AG09309 (cell line): ENCODE measurements around the gene NPAS1.

Experiments
- DNase-seq: peaks from one replicate; pipeline ENCODE4 v3.0.0-alpha.2; 2010; ENCODE audit warnings: low read depth
- H3K4me3 ChIP-seq: 2 replicates; pipeline ENCODE4 v1.5.1; 2011; ENCODE audit warnings: mild to moderate bottlenecking, low read depth, low read length, moderate library complexity; ENCODE audit not compliant: control insufficient read depth
- CTCF ChIP-seq: IDR thresholded peaks from 2 replicates; pipeline ENCODE4 v1.5.1; 2011; ENCODE audit warnings: mild to moderate bottlenecking, low read depth, low read length, inconsistent platforms; ENCODE audit not compliant: insufficient read depth, control insufficient read depth; ENCODE audit errors: missing control alignments

The NPAS1 gene

GRCh38 chr19:47020132-47020805, 632 bp downstream of the NPAS1 start:
- no peak for DNase-seq
- no peak for TF ChIP-seq CTCF
- peak overlapping the region; percentile 49 for H3K4me3 ChIP-seq

GRCh38 chr19:47020992-47021496, 1.4 kb downstream of the NPAS1 start:
- peak overlapping the region; percentile 46 for H3K4me3 ChIP-seq
- no peak for TF ChIP-seq CTCF
- DNase-seq = no peak

DNA sequence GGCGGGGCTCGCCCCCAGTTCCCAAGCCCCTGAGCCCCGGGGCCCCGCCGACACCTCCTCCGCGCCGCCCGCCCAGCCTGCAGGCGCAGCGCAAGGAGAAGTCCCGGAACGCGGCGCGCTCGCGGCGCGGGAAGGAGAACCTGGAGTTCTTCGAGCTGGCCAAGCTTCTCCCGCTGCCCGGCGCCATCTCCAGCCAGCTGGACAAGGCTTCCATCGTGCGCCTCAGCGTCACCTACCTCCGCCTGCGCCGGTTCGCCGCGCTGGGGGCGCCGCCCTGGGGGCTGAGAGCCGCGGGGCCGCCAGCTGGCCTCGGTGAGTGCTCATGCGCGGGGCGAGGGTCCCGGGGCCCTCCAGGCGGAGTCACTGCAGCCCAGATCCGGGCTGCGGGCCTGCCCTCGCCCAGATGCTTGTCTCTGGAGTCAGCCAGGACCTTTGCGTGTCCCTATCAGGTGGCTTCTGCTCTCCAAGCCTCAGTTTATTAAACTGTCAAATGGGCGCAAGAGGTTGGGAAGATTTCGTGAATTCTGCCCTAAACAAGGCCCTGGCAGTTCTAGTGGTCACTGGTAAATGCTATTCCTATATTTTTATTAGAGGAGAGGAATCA, 2.0 kb downstream of the NPAS1 start:
- no peak for DNase-seq
- no peak for TF ChIP-seq CTCF

DNA sequence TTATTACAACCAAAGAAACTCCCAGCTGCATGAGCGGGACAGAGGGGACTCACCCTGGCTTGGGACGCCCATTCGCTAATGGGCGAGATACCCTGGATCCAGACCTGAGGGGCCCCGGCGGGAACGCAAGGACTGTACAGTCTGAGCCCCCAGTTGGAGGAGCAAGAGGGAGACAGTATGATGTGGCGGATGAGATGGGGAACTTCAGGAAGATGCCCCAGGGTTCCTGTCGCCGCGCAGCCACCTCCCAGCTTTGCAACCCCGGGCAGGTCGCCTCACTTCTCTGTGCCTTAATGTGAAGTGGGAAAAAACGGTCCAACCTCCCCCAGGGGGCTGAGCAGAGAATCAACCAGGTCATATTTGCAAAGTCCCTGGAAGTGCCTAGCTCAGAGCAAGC, 2.5 kb downstream of the NPAS1 start:
- TF ChIP-seq CTCF = no peak
- DNase-seq = no peak
- no peak overlapping the region for H3K4me3 ChIP-seq

More for the DNA sequence above, 2.0 kb downstream of the NPAS1 start:
- H3K4me3 ChIP-seq = peak overlapping the region; percentile 46

- H3K4me3 ChIP-seq = no peak overlapping the region
- no peak for DNase-seq
- TF ChIP-seq CTCF = no peak
Observed at GRCh38 chr19:47022541-47023447, 3.2 kb downstream of the NPAS1 start.

- TF ChIP-seq CTCF = no peak
- no peak overlapping the region for H3K4me3 ChIP-seq
- no peak for DNase-seq
Observed at GRCh38 chr19:47023448-47023794, 3.8 kb downstream of the NPAS1 start.
